Femur (tissue), 1 donor: ENCODE measurements around the gene TENM3.
"Not testable (repeated sequence)": the region's sequence is repeated elsewhere in the genome, so short reads cannot be mapped to it uniquely, and the experiment has no call there.

Experiments used
- DNase-seq: peaks from one replicate; pipeline ENCODE4 v3.0.0-alpha.2; 2017

Gene TENM3

GRCh38 chr4:182243204-182243603 lies at the start of gene TENM3:
TSS of gene TENM3 (plus strand) at chr4:182243402. CDS start at chr4:182324021, 80,619 bp downstream.
- DNase-seq: not testable (repeated sequence)

- no peak for DNase-seq
Observed at GRCh38 chr4:182194091-182194824, 48.9 kb upstream of the TENM3 start.

- no peak for DNase-seq
Observed at GRCh38 chr4:182197611-182198010, 45.6 kb upstream of the TENM3 start.

- no peak for DNase-seq
Observed at GRCh38 chr4:182201871-182202270, 41.3 kb upstream of the TENM3 start.

- DNase-seq: no peak
Observed at GRCh38 chr4:182202650-182203049, 40.6 kb upstream of the TENM3 start.

GRCh38 chr4:182203872-182204411 lies 39.3 kb upstream of the TENM3 start:
- no peak for DNase-seq

GRCh38 chr4:182205306-182205705 lies 37.9 kb upstream of the TENM3 start:
- no peak for DNase-seq

- no peak for DNase-seq
Observed at GRCh38 chr4:182206266-182206665, 36.9 kb upstream of the TENM3 start.

GRCh38 chr4:182206916-182207315 lies 36.3 kb upstream of the TENM3 start:
- DNase-seq: no peak

- DNase-seq: no peak
Observed at GRCh38 chr4:182207830-182208396, 35.3 kb upstream of the TENM3 start.

GRCh38 chr4:182208526-182209050 lies 34.6 kb upstream of the TENM3 start:
- DNase-seq: no peak

GRCh38 chr4:182212211-182212761 lies 30.9 kb upstream of the TENM3 start:
- DNase-seq: peak; percentile 36

- no peak for DNase-seq
Observed at GRCh38 chr4:182213004-182213403, 30.2 kb upstream of the TENM3 start.

GRCh38 chr4:182215148-182215547 lies 28.1 kb upstream of the TENM3 start:
- no peak for DNase-seq

- DNase-seq: no peak
Observed at GRCh38 chr4:182216005-182216404, 27.2 kb upstream of the TENM3 start.

- DNase-seq: no peak
Observed at GRCh38 chr4:182219411-182220056, 23.7 kb upstream of the TENM3 start.

GRCh38 chr4:182221987-182222386 lies 21.2 kb upstream of the TENM3 start:
- DNase-seq: no peak

- no peak for DNase-seq
Observed at GRCh38 chr4:182222766-182223165, 20.4 kb upstream of the TENM3 start.

- no peak for DNase-seq
Observed at GRCh38 chr4:182223708-182224107, 19.5 kb upstream of the TENM3 start.

GRCh38 chr4:182224192-182224850 lies 18.9 kb upstream of the TENM3 start:
- no peak for DNase-seq

GRCh38 chr4:182225257-182225852 lies 17.8 kb upstream of the TENM3 start:
- DNase-seq: no peak

- DNase-seq: no peak
Observed at GRCh38 chr4:182227611-182228010, 15.6 kb upstream of the TENM3 start.
